Mucosa of rectum (tissue), 2 donors: ENCODE measurements around the gene AQP3.
"Not testable (repeated sequence)": the region's sequence is repeated elsewhere in the genome, so short reads cannot be mapped to it uniquely, and the experiment has no call there.

ENCODE experiments used
- H3K27ac ChIP-seq, 2 donors: one replicate each; pipeline ENCODE4 v1.7.0; 2013; ENCODE audit warnings: inconsistent platforms in 2 of 2, low read depth in 2 of 2, low read length in 2 of 2
- H3K27me3 ChIP-seq, 2 donors: one replicate each; pipeline ENCODE4 v1.7.0; 2013; ENCODE audit warnings: low read length in 2 of 2; ENCODE audit not compliant: control insufficient read depth in 2 of 2, insufficient read depth in 2 of 2
- H3K36me3 ChIP-seq, 2 donors: one replicate each; pipeline ENCODE4 v1.7.0; 2013; ENCODE audit warnings: low read length in 2 of 2; ENCODE audit not compliant: control insufficient read depth in 2 of 2, insufficient read depth in 2 of 2
- H3K4me1 ChIP-seq, 2 donors: one replicate each; pipeline ENCODE4 v1.7.0; 2013; ENCODE audit warnings: low read length in 2 of 2, mild to moderate bottlenecking in 1 of 2; ENCODE audit not compliant: control insufficient read depth in 2 of 2, insufficient read depth in 2 of 2
- H3K4me3 ChIP-seq, 2 donors: one replicate each; pipeline ENCODE4 v1.7.0; 2013; ENCODE audit warnings: low read length in 2 of 2
- H3K9ac ChIP-seq, 2 donors: one replicate each; pipeline ENCODE4 v1.7.0; 2013; ENCODE audit warnings: low read length in 2 of 2, low read depth in 1 of 2, mild to moderate bottlenecking in 1 of 2
- H3K9me3 ChIP-seq, 2 donors: one replicate each; pipeline ENCODE4 v1.7.0; 2013; ENCODE audit warnings: low read length in 2 of 2; ENCODE audit not compliant: control insufficient read depth in 2 of 2
- donor health status: healthy.
- donor health status: Normal muscosa, but diverticular disease.

Gene AQP3

GRCh38 chr9:33435821-33436277, 11.5 kb downstream of the AQP3 start:
- no peak overlapping the region for H3K4me3 ChIP-seq
- no peaks in the 10 kb centered on the region for H3K9me3 ChIP-seq
- no peaks in the 10 kb centered on the region for H3K36me3 ChIP-seq
- no peak overlapping the region for H3K9ac ChIP-seq
- H3K27ac ChIP-seq: no peak overlapping the region
- no peaks in the 10 kb centered on the region for H3K27me3 ChIP-seq
- peaks cover 0 to 4% of the 10 kb centered on the region in 2 donors for H3K4me1 ChIP-seq

GRCh38 chr9:33434317-33435105, 12.9 kb downstream of the AQP3 start:
- no peaks in the 10 kb centered on the region for H3K36me3 ChIP-seq
- no peak overlapping the region for H3K9ac ChIP-seq
- H3K27ac ChIP-seq: no peak overlapping the region
- no peak overlapping the region for H3K4me3 ChIP-seq
- H3K9me3 ChIP-seq: no peaks in the 10 kb centered on the region
- no peaks in the 10 kb centered on the region for H3K27me3 ChIP-seq
- peaks cover 0 to 3% of the 10 kb centered on the region in 2 donors for H3K4me1 ChIP-seq

- H3K4me1 ChIP-seq: no peaks in the 10 kb centered on the region
- H3K9me3 ChIP-seq: no peaks in the 10 kb centered on the region
- H3K36me3 ChIP-seq: no peaks in the 10 kb centered on the region
- H3K27ac ChIP-seq: no peak overlapping the region
- H3K9ac ChIP-seq: no peak overlapping the region
- H3K27me3 ChIP-seq: no peaks in the 10 kb centered on the region
- H3K4me3 ChIP-seq: no peak overlapping the region
Measured at GRCh38 chr9:33433871-33434270, 13.5 kb downstream of the AQP3 start.

- Histone ChIP-seq H3K9me3 (no peaks in the 10 kb centered on the region), H3K4me1 (no peaks in the 10 kb centered on the region), H3K9ac (no peak overlapping the region), H3K4me3 (no peak overlapping the region), H3K27ac (no peak overlapping the region), H3K27me3 (no peaks in the 10 kb centered on the region), H3K36me3 (no peaks in the 10 kb centered on the region)
Measured at GRCh38 chr9:33431420-33431819, 16.0 kb downstream of the AQP3 start.

GRCh38 chr9:33430942-33431341, 16.5 kb downstream of the AQP3 start:
- Histone ChIP-seq H3K4me3 (no peak overlapping the region), H3K9me3 (no peaks in the 10 kb centered on the region), H3K27me3 (no peaks in the 10 kb centered on the region), H3K4me1 (no peaks in the 10 kb centered on the region), H3K9ac (no peak overlapping the region), H3K36me3 (no peaks in the 10 kb centered on the region), H3K27ac (no peak overlapping the region)

- H3K9me3 ChIP-seq: no peaks in the 10 kb centered on the region
- H3K36me3 ChIP-seq: no peaks in the 10 kb centered on the region
- H3K4me3 ChIP-seq: no peak overlapping the region
- no peak overlapping the region for H3K27ac ChIP-seq
- no peaks in the 10 kb centered on the region for H3K27me3 ChIP-seq
- no peaks in the 10 kb centered on the region for H3K4me1 ChIP-seq
- no peak overlapping the region for H3K9ac ChIP-seq
Measured at GRCh38 chr9:33429256-33429985, 18.0 kb downstream of the AQP3 start.

GRCh38 chr9:33426843-33427293, 20.5 kb downstream of the AQP3 start:
- H3K4me3 ChIP-seq: no peak overlapping the region
- H3K27me3 ChIP-seq: no peaks in the 10 kb centered on the region
- H3K4me1 ChIP-seq: no peaks in the 10 kb centered on the region
- no peaks in the 10 kb centered on the region for H3K9me3 ChIP-seq
- no peak overlapping the region for H3K9ac ChIP-seq
- H3K36me3 ChIP-seq: no peaks in the 10 kb centered on the region
- H3K27ac ChIP-seq: no peak overlapping the region

- no peaks in the 10 kb centered on the region for H3K4me1 ChIP-seq
- no peak overlapping the region for H3K4me3 ChIP-seq
- H3K27me3 ChIP-seq: no peaks in the 10 kb centered on the region
- no peak overlapping the region for H3K27ac ChIP-seq
- no peak overlapping the region for H3K9ac ChIP-seq
- no peaks in the 10 kb centered on the region for H3K9me3 ChIP-seq
- H3K36me3 ChIP-seq: no peaks in the 10 kb centered on the region
Measured at GRCh38 chr9:33425128-33425533, 22.3 kb downstream of the AQP3 start.

- H3K27me3 ChIP-seq, H3K4me1 ChIP-seq, H3K27ac ChIP-seq, H3K4me3 ChIP-seq, H3K9me3 ChIP-seq, H3K9ac ChIP-seq, H3K36me3 ChIP-seq: not testable (repeated sequence)
Measured at GRCh38 chr9:33424492-33424891, 22.9 kb downstream of the AQP3 start.

- H3K4me3 ChIP-seq, H3K9ac ChIP-seq, H3K27ac ChIP-seq, H3K4me1 ChIP-seq, H3K36me3 ChIP-seq, H3K27me3 ChIP-seq, H3K9me3 ChIP-seq: not testable (repeated sequence)
Measured at GRCh38 chr9:33424043-33424442, 23.4 kb downstream of the AQP3 start.
